Body of pancreas (tissue), 4 donors: ENCODE data around the gene PPP2R5B.

ENCODE experiments used
- POLR2A ChIP-seq, 3 donors: fragments of 450-650 bp; IDR thresholded peaks; one replicate each; pipeline ENCODE4 v1.6.1; 2016; ENCODE audit warnings: antibody characterized with exemption in 3 of 3, mild to moderate bottlenecking in 2 of 3
- TF ChIP-seq, protein P1 (sequence below), 7 experiments: fragments of 450-650 bp in 4 of 7; fragments of 200-600 bp in 3 of 7; sonication (generic) in 3 of 7; IDR thresholded peaks; one replicate each; pipeline ENCODE4 v1.5.1; 2016 to 2019; ENCODE audit warnings: antibody characterized with exemption in 7 of 7

DNA sequence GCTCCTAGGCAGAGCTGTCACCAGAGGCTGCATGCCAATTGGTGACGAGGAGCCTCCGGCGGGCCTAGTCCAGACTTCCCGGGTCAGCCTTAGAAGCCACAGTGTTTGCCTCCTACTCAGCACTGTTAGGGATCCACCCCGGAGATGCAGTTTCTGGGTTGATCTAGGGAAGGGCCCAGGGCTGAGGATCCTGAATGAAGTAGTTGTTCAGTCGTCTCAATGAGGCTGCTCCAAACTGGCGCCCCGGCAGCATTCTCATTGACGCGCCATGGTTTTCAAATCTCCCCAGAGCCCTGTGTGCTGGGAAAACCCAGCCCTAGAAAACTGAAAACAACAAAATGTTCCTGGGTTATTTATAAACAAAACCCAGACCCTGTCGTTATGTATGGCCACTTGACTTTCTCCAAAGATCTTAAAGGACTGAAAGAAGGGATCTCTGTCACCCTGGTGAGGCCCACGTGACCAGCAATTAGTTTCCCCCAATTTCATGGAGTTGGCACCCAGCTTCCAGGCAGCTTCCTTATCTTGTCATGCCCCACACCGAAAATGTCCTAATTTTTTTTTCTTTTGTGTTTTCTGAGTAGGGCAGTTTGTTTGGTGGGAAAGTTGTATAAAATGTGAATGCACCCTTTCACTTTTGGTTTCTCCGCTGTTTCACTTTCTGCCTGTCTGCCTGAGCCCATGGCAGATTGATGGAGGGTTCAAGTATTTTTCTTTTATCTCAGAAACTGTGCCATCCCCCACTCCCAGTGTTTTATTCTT lies 44.1 kb upstream of the PPP2R5B start:
- TF ChIP-seq, protein P1, sequence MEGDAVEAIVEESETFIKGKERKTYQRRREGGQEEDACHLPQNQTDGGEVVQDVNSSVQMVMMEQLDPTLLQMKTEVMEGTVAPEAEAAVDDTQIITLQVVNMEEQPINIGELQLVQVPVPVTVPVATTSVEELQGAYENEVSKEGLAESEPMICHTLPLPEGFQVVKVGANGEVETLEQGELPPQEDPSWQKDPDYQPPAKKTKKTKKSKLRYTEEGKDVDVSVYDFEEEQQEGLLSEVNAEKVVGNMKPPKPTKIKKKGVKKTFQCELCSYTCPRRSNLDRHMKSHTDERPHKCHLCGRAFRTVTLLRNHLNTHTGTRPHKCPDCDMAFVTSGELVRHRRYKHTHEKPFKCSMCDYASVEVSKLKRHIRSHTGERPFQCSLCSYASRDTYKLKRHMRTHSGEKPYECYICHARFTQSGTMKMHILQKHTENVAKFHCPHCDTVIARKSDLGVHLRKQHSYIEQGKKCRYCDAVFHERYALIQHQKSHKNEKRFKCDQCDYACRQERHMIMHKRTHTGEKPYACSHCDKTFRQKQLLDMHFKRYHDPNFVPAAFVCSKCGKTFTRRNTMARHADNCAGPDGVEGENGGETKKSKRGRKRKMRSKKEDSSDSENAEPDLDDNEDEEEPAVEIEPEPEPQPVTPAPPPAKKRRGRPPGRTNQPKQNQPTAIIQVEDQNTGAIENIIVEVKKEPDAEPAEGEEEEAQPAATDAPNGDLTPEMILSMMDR (IDR thresholded peaks at IDR 0.05): no peak
- TF ChIP-seq POLR2A (IDR thresholded peaks at IDR 0.05): no peak
